GM23338 (cell line): ENCODE results near the gene MCUR1. TPM values are rescaled to one million over a fixed set of nuclear protein-coding genes. Genes with fewer than 3 reads are reported as not detected.

ENCODE experiments used
- ATAC-seq: fragments of 200-7000 bp; cut with Tn5 transposase; 3 replicates; pipeline ENCODE4 v1.9.1; 2020
- DNase-seq: peaks from one replicate; pipeline ENCODE4 v3.0.0-alpha.2; 2015; ENCODE audit warnings: low spot score
- H2AFZ ChIP-seq: fragments of 200-600 bp; sonication (generic); 2 replicates; pipeline ENCODE4 v1.8.0; 2016; ENCODE audit warnings: antibody characterized with exemption, mild to moderate bottlenecking, moderate library complexity
- H3F3A ChIP-seq: fragments of 200-600 bp; sonication (generic); replicated peaks from 2 replicates; pipeline ENCODE4 v1.8.0; 2017; ENCODE audit warnings: antibody characterized with exemption, mixed run types, low read depth
- H3K27ac ChIP-seq: fragments of 200-600 bp; sonication (generic); 2 replicates; pipeline ENCODE4 v1.6.1; 2016; ENCODE audit warnings: low read depth
- H3K27me3 ChIP-seq: fragments of 200-600 bp; sonication (generic); 2 replicates; pipeline ENCODE4 v1.8.0; 2016; ENCODE audit warnings: mild to moderate bottlenecking, mixed run types, moderate library complexity; ENCODE audit not compliant: insufficient read depth
- H3K36me3 ChIP-seq: fragments of 200-600 bp; sonication (generic); 2 replicates; pipeline ENCODE4 v1.8.0; 2016; ENCODE audit warnings: mild to moderate bottlenecking; ENCODE audit not compliant: insufficient read depth
- H3K4me1 ChIP-seq: fragments of 200-600 bp; sonication (generic); 2 replicates; pipeline ENCODE4 v1.8.0; 2016; ENCODE audit warnings: mild to moderate bottlenecking, moderate library complexity; ENCODE audit not compliant: insufficient read depth
- H3K4me2 ChIP-seq: fragments of 200-600 bp; sonication (generic); 2 replicates; pipeline ENCODE4 v1.7.1; 2017; ENCODE audit warnings: mixed run types
- H3K4me3 ChIP-seq: fragments of 200-600 bp; sonication (generic); 2 replicates; pipeline ENCODE4 v1.6.1; 2016; ENCODE audit warnings: mixed run types
- H3K79me2 ChIP-seq: fragments of 200-600 bp; sonication (generic); replicated peaks from 2 replicates; pipeline ENCODE4 v1.8.0; 2017; ENCODE audit warnings: mild to moderate bottlenecking; ENCODE audit not compliant: insufficient read depth
- H3K9me2 ChIP-seq: fragments of 200-600 bp; sonication (generic); 2 replicates; pipeline ENCODE4 v1.8.0; 2017; ENCODE audit not compliant: insufficient read depth
- H4K20me1 ChIP-seq: fragments of 200-600 bp; sonication (generic); replicated peaks from 2 replicates; pipeline ENCODE4 v1.8.0; 2017; ENCODE audit warnings: mild to moderate bottlenecking; ENCODE audit not compliant: insufficient read depth
- H3K27ac Mint-ChIP-seq: 2 replicates; pipeline ENCODE4 v1.8.0; 2020; ENCODE audit warnings: inconsistent platforms, mild to moderate bottlenecking, moderate library complexity, mixed read lengths
- H3K27me3 Mint-ChIP-seq: 3 replicates; pipeline ENCODE4 v1.8.0; 2022; ENCODE audit warnings: low read depth, mild to moderate bottlenecking, moderate library complexity, mixed read lengths, inconsistent platforms; ENCODE audit not compliant: insufficient read depth, poor library complexity
- H3K36me3 Mint-ChIP-seq: 3 replicates; pipeline ENCODE4 v1.8.0; 2021; ENCODE audit warnings: low read depth, mild to moderate bottlenecking, inconsistent platforms, moderate library complexity, mixed read lengths
- H3K4me1 Mint-ChIP-seq: 3 replicates; pipeline ENCODE4 v1.8.0; 2020; ENCODE audit warnings: mild to moderate bottlenecking, inconsistent platforms, mixed read lengths
- H3K4me3 Mint-ChIP-seq: 3 replicates; pipeline ENCODE4 v1.8.0; 2021; ENCODE audit warnings: moderate library complexity, mild to moderate bottlenecking, inconsistent platforms, mixed read lengths
- H3K9me3 Mint-ChIP-seq: 3 replicates; pipeline ENCODE4 v1.8.0; 2020; ENCODE audit warnings: moderate library complexity, mild to moderate bottlenecking, inconsistent platforms, mixed read lengths
- CTCF ChIP-seq, 2 experiments: fragments of 200-600 bp in 1 of 2; sonication (generic) in 1 of 2; conservative IDR thresholded peaks; 2 replicates each; pipeline versions ENCODE4 v1.5.1 to v1.6.1; 2016 to 2017; ENCODE audit warnings: antibody characterized with exemption in 2 of 2, low read depth in 2 of 2, mild to moderate bottlenecking in 2 of 2, moderate library complexity in 1 of 2
- EZH2 ChIP-seq: fragments of 200-600 bp; sonication (generic); IDR thresholded peaks from one replicate; pipeline ENCODE4 v1.8.0; 2017; ENCODE audit warnings: antibody characterized with exemption, mild to moderate bottlenecking, low read depth; ENCODE audit not compliant: unreplicated experiment
- EZH2phosphoT487 ChIP-seq: fragments of 200-600 bp; sonication (generic); IDR thresholded peaks from one replicate; pipeline ENCODE4 v1.8.1; 2018; ENCODE audit warnings: antibody characterized with exemption; ENCODE audit not compliant: unreplicated experiment
- POLR2AphosphoS5 ChIP-seq: IDR thresholded peaks from 2 replicates; pipeline ENCODE4 v1.6.1; 2016; ENCODE audit warnings: antibody characterized with exemption, low read depth
- ZNF114 ChIP-seq: fragments of 250-450 bp; sonication (Bioruptor Pico); IDR thresholded peaks from 2 replicates; pipeline ENCODE4 v1.5.0; 2020; ENCODE audit warnings: mild to moderate bottlenecking, moderate library complexity
- ZNF331 ChIP-seq: fragments of 250-450 bp; sonication (Bioruptor Pico); IDR thresholded peaks from 2 replicates; pipeline ENCODE4 v1.5.0; 2020; ENCODE audit warnings: low read depth, mild to moderate bottlenecking, moderate library complexity
- polyA plus RNA-seq: library from polyadenylated mRNA; unstranded; fragments of >200 nt; fragmentation: Nextera tagmentation; extraction: Ambion mirVana; gene quantifications from 2 replicates; pipeline ENCODE4 v1.2.1, GENCODE V29; 2016
- total RNA-seq: library from RNA; depleted of rRNA; stranded (reverse); fragments of >200 nt; shearing (Covaris generic); gene quantifications from 2 replicates; pipeline ENCODE4 v1.2.3, GENCODE V29; 2014
- TF ChIP-seq, protein P1 (sequence below): IDR thresholded peaks from one replicate; pipeline ENCODE4 v1.6.1; 2018; ENCODE audit warnings: antibody characterized with exemption; ENCODE audit not compliant: unreplicated experiment

MCUR1 gene
- total and polyA plus RNA-seq, 2 experiments from 2014 or later = 21.0 to 65.3 TPM

DNA sequence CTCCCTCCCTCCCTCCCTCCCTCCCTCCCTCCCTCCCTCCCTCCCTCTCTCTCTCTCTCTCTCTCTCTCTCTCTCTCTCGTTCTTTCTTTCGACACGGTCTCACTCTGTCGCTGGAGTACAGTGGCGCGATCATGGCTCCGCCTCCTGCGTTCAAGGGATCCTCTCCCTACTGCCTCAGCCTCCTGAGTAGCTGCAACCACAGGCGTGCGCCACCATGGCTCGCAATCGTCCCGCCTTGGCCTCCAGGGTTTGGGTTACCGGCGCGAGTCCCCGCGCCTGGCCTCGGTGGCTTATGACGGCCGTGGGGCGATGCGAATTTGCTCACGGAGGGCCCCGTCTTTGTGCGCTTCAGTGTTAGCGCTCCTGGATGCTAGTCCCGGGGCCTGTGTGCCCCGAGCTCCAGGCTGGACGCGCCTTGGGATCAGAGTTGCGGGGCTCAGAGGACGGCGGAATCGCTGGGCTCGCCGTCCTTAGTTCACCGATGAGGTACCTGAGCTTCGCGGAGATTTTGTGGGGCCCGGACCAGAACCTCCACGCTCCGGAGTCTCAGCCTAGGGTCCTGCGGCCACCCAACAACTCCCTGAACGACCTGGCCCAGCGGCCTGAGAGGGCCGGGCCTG lies 45.2 kb downstream of the MCUR1 start:
- Histone ChIP-seq H3K4me3 (no peak overlapping the region), H3K4me1 (peaks cover 11% of the 10 kb centered on the region), H3K79me2 (no peaks in the 10 kb centered on the region), H3K27ac (no peak overlapping the region), H4K20me1 (no peaks in the 10 kb centered on the region), H3F3A (0 out of 2 replicates have a peak, but pooled peaks cover 3% of the 10 kb centered on the region), H3K36me3 (no peaks in the 10 kb centered on the region), H3K27me3 (no peaks in the 10 kb centered on the region), H3K9me2 (no peaks in the 10 kb centered on the region), H2AFZ (peak overlapping the region; percentile 56; the same call in 1 of the 2 replicates), H3K4me2 (no peak overlapping the region)
- Mint-ChIP-seq H3K27ac (no peak overlapping the region), H3K36me3 (no peaks in the 10 kb centered on the region), H3K4me1 (peaks cover 7% of the 10 kb centered on the region), H3K27me3 (no peaks in the 10 kb centered on the region), H3K4me3 (no peak overlapping the region), H3K9me3 (no peaks in the 10 kb centered on the region)
- ATAC-seq = no peak; the same call in 2 of the 3 replicates
- DNase-seq = no peak
- no peak for TF ChIP-seq EZH2
- no peak for TF ChIP-seq EZH2phosphoT487
- no peak for TF ChIP-seq POLR2AphosphoS5
- no peak for TF ChIP-seq ZNF114

DNA sequence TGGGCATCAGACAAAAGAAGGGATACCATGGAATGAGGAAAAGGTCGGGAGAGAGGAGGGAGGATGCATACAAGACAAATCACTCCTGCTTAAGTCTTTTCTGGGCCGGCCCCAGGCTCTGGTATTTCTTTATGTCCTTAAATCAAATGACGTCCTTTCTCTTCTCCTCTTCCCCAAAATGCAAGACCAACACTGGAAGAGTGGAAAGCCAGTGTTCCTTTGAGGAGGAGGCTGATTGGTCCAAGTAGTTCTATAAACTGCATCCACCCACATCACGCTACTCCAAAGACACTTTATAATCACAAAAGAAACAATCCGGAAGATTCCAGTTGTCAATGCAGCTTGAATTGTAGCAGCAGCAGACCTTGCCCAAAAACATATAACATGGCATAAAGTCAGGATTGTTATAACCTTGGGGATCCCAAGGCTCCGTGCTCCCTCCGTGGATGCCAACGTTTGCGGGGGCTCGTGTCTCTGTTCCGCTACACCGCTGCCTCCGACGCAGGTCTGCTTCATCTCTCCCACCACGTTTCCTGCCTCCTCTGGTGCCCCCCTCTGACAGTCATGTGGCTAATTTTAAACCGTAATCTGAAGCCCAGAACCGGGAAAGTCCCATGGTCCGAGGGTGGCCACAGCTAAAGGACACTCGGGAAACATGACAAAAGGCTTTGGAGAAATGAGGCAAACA lies 47.1 kb downstream of the MCUR1 start:
- Mint-ChIP-seq H3K27me3 (peaks cover 2% of the 10 kb centered on the region), H3K9me3 (no peaks in the 10 kb centered on the region), H3K27ac (no peak overlapping the region), H3K4me3 (no peak overlapping the region), H3K36me3 (no peaks in the 10 kb centered on the region), H3K4me1 (peaks cover 10% of the 10 kb centered on the region)
- H3K4me1 ChIP-seq = peaks cover 11% of the 10 kb centered on the region
- peak overlapping the region; percentile 80; the same call in 1 of the 2 replicates for H2AFZ ChIP-seq
- H3K4me2 ChIP-seq = no peak overlapping the region
- H4K20me1 ChIP-seq = no peaks in the 10 kb centered on the region
- H3K4me3 ChIP-seq = no peak overlapping the region
- H3F3A ChIP-seq = 0 out of 2 replicates have a peak, but pooled peaks cover 3% of the 10 kb centered on the region
- TF ChIP-seq EZH2phosphoT487 (no peak), CTCF (conservative IDR thresholded peaks at IDR 0.05; ENCODE audit: low read depth in 2 of 2) (peak; percentile 15 to 62; a peak in 2 of 4 replicates)
- no peaks in the 10 kb centered on the region for H3K36me3 ChIP-seq
- DNase-seq (peak; percentile 59), ATAC-seq (peak; percentile 59)
- no peaks in the 10 kb centered on the region for H3K9me2 ChIP-seq
- H3K27ac ChIP-seq = no peak overlapping the region
- H3K27me3 ChIP-seq = no peaks in the 10 kb centered on the region
- no peaks in the 10 kb centered on the region for H3K79me2 ChIP-seq

- ATAC-seq = no peak
- no peaks in the 10 kb centered on the region for H3K9me3 Mint-ChIP-seq
- Histone ChIP-seq H3K79me2 (no peaks in the 10 kb centered on the region), H2AFZ (no peak overlapping the region), H3K4me2 (no peak overlapping the region), H3F3A (0 out of 2 replicates have a peak, but pooled peaks cover 3% of the 10 kb centered on the region), H3K27me3 (no peaks in the 10 kb centered on the region), H3K4me1 (peaks cover 11% of the 10 kb centered on the region), H4K20me1 (no peaks in the 10 kb centered on the region), H3K36me3 (no peaks in the 10 kb centered on the region), H3K27ac (no peak overlapping the region), H3K4me3 (no peak overlapping the region), H3K9me2 (no peaks in the 10 kb centered on the region)
- H3K27ac Mint-ChIP-seq = no peak overlapping the region
- H3K4me1 Mint-ChIP-seq = peaks cover 11% of the 10 kb centered on the region
- TF ChIP-seq EZH2phosphoT487 (no peak), ZNF331 (no peak)
- TF ChIP-seq, protein P1, sequence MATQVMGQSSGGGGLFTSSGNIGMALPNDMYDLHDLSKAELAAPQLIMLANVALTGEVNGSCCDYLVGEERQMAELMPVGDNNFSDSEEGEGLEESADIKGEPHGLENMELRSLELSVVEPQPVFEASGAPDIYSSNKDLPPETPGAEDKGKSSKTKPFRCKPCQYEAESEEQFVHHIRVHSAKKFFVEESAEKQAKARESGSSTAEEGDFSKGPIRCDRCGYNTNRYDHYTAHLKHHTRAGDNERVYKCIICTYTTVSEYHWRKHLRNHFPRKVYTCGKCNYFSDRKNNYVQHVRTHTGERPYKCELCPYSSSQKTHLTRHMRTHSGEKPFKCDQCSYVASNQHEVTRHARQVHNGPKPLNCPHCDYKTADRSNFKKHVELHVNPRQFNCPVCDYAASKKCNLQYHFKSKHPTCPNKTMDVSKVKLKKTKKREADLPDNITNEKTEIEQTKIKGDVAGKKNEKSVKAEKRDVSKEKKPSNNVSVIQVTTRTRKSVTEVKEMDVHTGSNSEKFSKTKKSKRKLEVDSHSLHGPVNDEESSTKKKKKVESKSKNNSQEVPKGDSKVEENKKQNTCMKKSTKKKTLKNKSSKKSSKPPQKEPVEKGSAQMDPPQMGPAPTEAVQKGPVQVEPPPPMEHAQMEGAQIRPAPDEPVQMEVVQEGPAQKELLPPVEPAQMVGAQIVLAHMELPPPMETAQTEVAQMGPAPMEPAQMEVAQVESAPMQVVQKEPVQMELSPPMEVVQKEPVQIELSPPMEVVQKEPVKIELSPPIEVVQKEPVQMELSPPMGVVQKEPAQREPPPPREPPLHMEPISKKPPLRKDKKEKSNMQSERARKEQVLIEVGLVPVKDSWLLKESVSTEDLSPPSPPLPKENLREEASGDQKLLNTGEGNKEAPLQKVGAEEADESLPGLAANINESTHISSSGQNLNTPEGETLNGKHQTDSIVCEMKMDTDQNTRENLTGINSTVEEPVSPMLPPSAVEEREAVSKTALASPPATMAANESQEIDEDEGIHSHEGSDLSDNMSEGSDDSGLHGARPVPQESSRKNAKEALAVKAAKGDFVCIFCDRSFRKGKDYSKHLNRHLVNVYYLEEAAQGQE = no peak
- peaks cover 3% of the 10 kb centered on the region for H3K27me3 Mint-ChIP-seq
- no peak overlapping the region for H3K4me3 Mint-ChIP-seq
- no peaks in the 10 kb centered on the region for H3K36me3 Mint-ChIP-seq
- no peak for DNase-seq
Observed at GRCh38 chr6:13766201-13766634, 48.1 kb downstream of the MCUR1 start.
